Neural cell (in vitro differentiated cells): Measurements from ENCODE around the gene PIGQ. TPM values are rescaled to one million over a fixed set of nuclear protein-coding genes. Genes with fewer than 3 reads are reported as not detected.

Source experiments
- H2AFZ ChIP-seq: fragments of 200-600, 300-800 bp; sonication (generic), shearing (Covaris generic); 2 replicates; pipeline ENCODE4 v1.6.0; 2014; ENCODE audit warnings: low read depth, mild to moderate bottlenecking, antibody characterized with exemption, low read length, moderate library complexity
- H3F3A ChIP-seq: fragments of 200-600 bp; shearing (Covaris generic); 2 replicates; pipeline ENCODE4 v1.6.1; 2016; ENCODE audit warnings: mild to moderate bottlenecking, moderate library complexity, mixed read lengths, antibody characterized with exemption, low read length; ENCODE audit not compliant: insufficient read depth, poor library complexity, severe bottlenecking
- H3K27ac ChIP-seq: fragments of 200-600, 300-800 bp; sonication (generic), shearing (Covaris generic); 2 replicates; pipeline ENCODE4 v1.5.1; 2014; ENCODE audit warnings: mild to moderate bottlenecking, low read length, moderate library complexity
- H3K27me3 ChIP-seq: fragments of 300-800, 200-600 bp; sonication (generic), shearing (Covaris generic); 2 replicates; pipeline ENCODE4 v1.6.0; 2014; ENCODE audit warnings: mild to moderate bottlenecking, low read depth, low read length, moderate library complexity; ENCODE audit not compliant: insufficient read depth
- H3K36me3 ChIP-seq: fragments of 300-800, 200-600 bp; sonication (generic), shearing (Covaris generic); 2 replicates; pipeline ENCODE4 v1.5.1; 2014; ENCODE audit warnings: mild to moderate bottlenecking, antibody characterized with exemption, low read length, moderate library complexity; ENCODE audit not compliant: insufficient read depth
- H3K4me2 ChIP-seq: fragments of 300-800, 200-600 bp; sonication (generic), shearing (Covaris generic); 2 replicates; pipeline ENCODE4 v1.6.0; 2014; ENCODE audit warnings: mild to moderate bottlenecking, low read length
- H3K4me3 ChIP-seq: fragments of 300-800, 200-600 bp; sonication (generic), shearing (Covaris generic); 2 replicates; pipeline ENCODE4 v1.5.1; 2014; ENCODE audit warnings: mild to moderate bottlenecking, low read length, moderate library complexity
- H3K79me2 ChIP-seq: fragments of 200-600 bp; shearing (Covaris generic); replicated peaks from 2 replicates; pipeline ENCODE4 v1.6.0; 2014; ENCODE audit warnings: mild to moderate bottlenecking, low read length, moderate library complexity; ENCODE audit not compliant: insufficient read depth
- H3K9ac ChIP-seq: fragments of 300-800, 200-600 bp; sonication (generic), shearing (Covaris generic); 2 replicates; pipeline ENCODE4 v1.6.1; 2016; ENCODE audit warnings: mild to moderate bottlenecking, low read length, mixed read lengths
- H3K9me2 ChIP-seq: fragments of 200-600 bp; shearing (Covaris generic); 2 replicates; pipeline ENCODE4 v1.6.1; 2016; ENCODE audit warnings: mild to moderate bottlenecking, low read length, mixed read lengths; ENCODE audit not compliant: insufficient read depth
- H3K9me3 ChIP-seq: fragments of 200-600, 300-800 bp; sonication (generic), shearing (Covaris generic); 2 replicates; pipeline ENCODE4 v1.6.1; 2016; ENCODE audit warnings: mild to moderate bottlenecking, mixed run types, low read length, moderate library complexity, mixed read lengths
- H4K20me1 ChIP-seq: fragments of 200-600 bp; shearing (Covaris generic); 2 replicates; pipeline ENCODE4 v1.6.1; 2016; ENCODE audit warnings: mild to moderate bottlenecking, mixed run types; ENCODE audit not compliant: insufficient read depth
- CTCF ChIP-seq: fragments of 450-650 bp; IDR thresholded peaks from 2 replicates; pipeline ENCODE4 v1.5.1; 2014; ENCODE audit warnings: antibody characterized with exemption, mild to moderate bottlenecking, moderate library complexity; ENCODE audit not compliant: poor library complexity, severe bottlenecking
- EP300 ChIP-seq: fragments of 450-650 bp; conservative IDR thresholded peaks from 2 replicates; pipeline ENCODE4 v1.6.1; 2014; ENCODE audit warnings: antibody characterized with exemption, mild to moderate bottlenecking, moderate library complexity; ENCODE audit not compliant: poor library complexity, severe bottlenecking
- EZH2 ChIP-seq: fragments of 200-600, 300-800 bp; shearing (Covaris generic), sonication (generic); IDR thresholded peaks from 2 replicates; pipeline ENCODE4 v1.6.1; 2014; ENCODE audit warnings: antibody characterized with exemption, low read length, borderline replicate concordance, mild to moderate bottlenecking; ENCODE audit not compliant: insufficient read depth, poor library complexity, severe bottlenecking
- MXI1 ChIP-seq: fragments of 450-650 bp; conservative IDR thresholded peaks from 2 replicates; pipeline ENCODE4 v1.6.1; 2014; ENCODE audit warnings: antibody characterized with exemption, mild to moderate bottlenecking; ENCODE audit not compliant: poor library complexity, severe bottlenecking
- POLR2AphosphoS5 ChIP-seq: IDR thresholded peaks from 2 replicates; pipeline ENCODE4 v1.6.1; 2012
- RAD21 ChIP-seq: fragments of 450-650 bp; conservative IDR thresholded peaks from 2 replicates; pipeline ENCODE4 v1.6.1; 2014; ENCODE audit warnings: antibody characterized with exemption, mild to moderate bottlenecking, moderate library complexity
- REST ChIP-seq: IDR thresholded peaks from 2 replicates; pipeline ENCODE4 v1.6.1; 2012; ENCODE audit warnings: borderline replicate concordance
- SMC3 ChIP-seq: fragments of 450-650 bp; conservative IDR thresholded peaks from 2 replicates; pipeline ENCODE4 v1.6.1; 2014; ENCODE audit warnings: antibody characterized with exemption, mild to moderate bottlenecking, moderate library complexity; ENCODE audit not compliant: poor library complexity
- TAF1 ChIP-seq: IDR thresholded peaks from 2 replicates; pipeline ENCODE4 v1.6.1; 2012; ENCODE audit warnings: low read depth
- polyA plus RNA-seq: library from polyadenylated mRNA; depleted of rRNA; stranded (reverse); fragments of >200 nt; gene quantifications from 2 replicates; pipeline ENCODE4 v1.2.3, GENCODE V29; 2014

The PIGQ gene
- polyA plus RNA-seq, 1 donor from 2014 or later, result 69.2 TPM

- Histone ChIP-seq H3F3A (no peaks in the 10 kb centered on the region), H3K4me3 (no peak overlapping the region), H3K9me2 (no peaks in the 10 kb centered on the region), H3K27me3 (no peaks in the 10 kb centered on the region), H3K4me2 (no peak overlapping the region), H3K9me3 (no peaks in the 10 kb centered on the region), H3K27ac (no peak overlapping the region), H4K20me1 (no peaks in the 10 kb centered on the region), H3K79me2 (no peaks in the 10 kb centered on the region), H3K9ac (no peak overlapping the region), H2AFZ (no peak overlapping the region), H3K36me3 (no peaks in the 10 kb centered on the region)
- TF ChIP-seq EP300 (no peak), POLR2AphosphoS5 (no peak), SMC3 (no peak), TAF1 (no peak), MXI1 (no peak), EZH2 (no peak), REST (no peak), CTCF (no peak), RAD21 (no peak)
Observed at GRCh38 chr16:551210-551609, 18.6 kb upstream of the PIGQ start.

- Histone ChIP-seq H3K4me2 (no peak overlapping the region), H2AFZ (no peak overlapping the region), H3K9ac (no peak overlapping the region), H3K27me3 (no peaks in the 10 kb centered on the region), H3F3A (no peaks in the 10 kb centered on the region), H4K20me1 (no peaks in the 10 kb centered on the region), H3K79me2 (no peaks in the 10 kb centered on the region), H3K27ac (no peak overlapping the region), H3K9me3 (no peaks in the 10 kb centered on the region), H3K4me3 (no peak overlapping the region), H3K9me2 (no peaks in the 10 kb centered on the region), H3K36me3 (no peaks in the 10 kb centered on the region)
- no peak for TF ChIP-seq RAD21
- TF ChIP-seq EP300, result no peak
- TF ChIP-seq MXI1, result no peak
- no peak for TF ChIP-seq SMC3
- TF ChIP-seq CTCF, result no peak
- no peak for TF ChIP-seq POLR2AphosphoS5
- TF ChIP-seq REST, result no peak
- TF ChIP-seq EZH2, result no peak
- TF ChIP-seq TAF1, result no peak
Observed at GRCh38 chr16:552171-552570, 17.6 kb upstream of the PIGQ start.
